Cardiac septum (tissue), 1 donor: Measurements from ENCODE around the gene MAP3K3. TPM values are rescaled to one million over a fixed set of nuclear protein-coding genes. Genes with fewer than 3 reads are reported as not detected.
A peak's percentile ranks its signal among the peaks of the same experiment; 100 is the strongest.

Source experiments
- DNase-seq: peaks from one replicate; pipeline ENCODE4 v3.0.0-alpha.2; 2020; ENCODE audit warnings: low spot score
- intact Hi-C: fragments of 100-400 bp; cut with DNase I; formaldehyde crosslinking; loops from one replicate; pipeline ENCODE4 v1.14.0; 2022
- total RNA-seq: library from RNA; stranded (reverse); fragmentation: NEBNext Ultra II Directional; extraction: Animal tissue kit (Norgen Biotek cat#: 25700); gene quantifications from one replicate; pipeline ENCODE4 v1.2.1, GENCODE V29; 2021
- donor health status: DM: no; HTN: no; CAD: no.

The MAP3K3 gene
- total RNA-seq, 1 donor from 2014 or later: 101 TPM

DNA sequence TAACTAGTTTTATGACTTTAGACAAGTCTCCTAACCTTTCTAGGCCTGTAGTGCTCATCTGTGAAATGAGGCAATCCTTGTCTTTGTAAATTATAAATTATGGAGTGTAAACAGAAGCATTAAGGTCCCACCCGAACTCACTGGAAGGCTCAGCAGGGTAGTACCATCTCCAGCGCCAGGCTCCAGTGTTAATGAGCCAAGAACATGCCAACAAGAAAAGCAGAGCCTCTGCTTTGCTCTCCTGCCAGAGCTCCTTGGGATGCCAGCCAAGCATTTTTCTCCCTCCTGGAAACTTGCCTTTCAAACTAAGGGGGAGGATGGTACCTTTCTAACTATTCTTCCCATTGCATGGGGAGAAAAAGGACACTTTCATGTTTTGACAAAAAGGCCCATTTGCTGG, 62.8 kb downstream of the MAP3K3 start:
- no peak for DNase-seq
- intact Hi-C loops: no loop called here

GRCh38 chr17:63685578-63685977, 63.4 kb downstream of the MAP3K3 start:
- DNase-seq: no peak
- intact Hi-C loops: no loop called here

- intact Hi-C loops: no loop called here
- DNase-seq: no peak
Measured at GRCh38 chr17:63686138-63686685, 64.0 kb downstream of the MAP3K3 start.

DNA sequence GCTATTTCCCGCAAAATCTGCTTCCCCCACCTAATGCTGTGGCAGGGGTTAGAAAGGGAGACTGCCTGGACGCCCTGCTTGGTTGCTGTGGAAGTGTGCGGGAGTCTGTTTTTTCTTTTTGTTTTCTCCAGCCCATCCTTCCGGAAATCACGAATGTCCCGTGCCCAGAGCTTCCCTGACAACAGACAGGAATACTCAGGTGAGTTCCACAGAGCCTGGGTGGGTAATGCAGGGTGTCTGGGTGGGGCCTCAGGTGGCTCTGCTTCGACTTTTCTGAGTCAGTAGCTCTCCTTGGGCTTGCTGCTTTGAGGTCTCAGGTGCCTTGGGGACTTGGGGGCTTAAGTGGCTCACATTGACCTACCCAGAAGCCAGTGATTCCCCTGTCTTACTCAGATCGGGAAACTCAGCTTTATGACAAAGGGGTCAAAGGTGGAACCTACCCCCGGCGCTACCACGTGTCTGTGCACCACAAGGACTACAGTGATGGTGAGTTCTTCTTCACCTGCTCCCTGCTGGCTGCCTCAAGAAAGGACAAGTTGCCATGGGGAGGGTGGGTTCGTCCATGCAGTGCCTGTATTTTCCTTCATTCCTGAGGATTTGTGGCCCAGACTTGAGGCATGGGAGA, 66.3 kb downstream of the MAP3K3 start:
- no peak for DNase-seq
- intact Hi-C loops: no loop called here

DNA sequence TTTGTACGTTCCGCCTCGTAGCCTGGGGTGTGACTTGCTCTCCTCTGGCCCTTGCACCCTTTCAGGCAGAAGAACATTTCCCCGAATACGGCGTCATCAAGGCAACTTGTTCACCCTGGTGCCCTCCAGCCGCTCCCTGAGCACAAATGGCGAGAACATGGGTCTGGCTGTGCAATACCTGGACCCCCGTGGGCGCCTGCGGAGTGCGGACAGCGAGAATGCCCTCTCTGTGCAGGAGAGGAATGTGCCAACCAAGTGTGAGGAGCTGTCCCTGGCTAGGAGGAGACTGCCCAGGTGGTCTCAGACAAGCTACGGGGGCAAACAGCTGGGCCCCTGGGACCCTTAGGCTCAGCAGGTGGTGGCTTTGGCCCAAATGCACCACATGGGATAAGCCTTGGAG, 67.3 kb downstream of the MAP3K3 start:
- intact Hi-C loops: no loop called here
- DNase-seq: no peak

- intact Hi-C loops: no loop called here
- no peak for DNase-seq
Measured at GRCh38 chr17:63692195-63692816, 70.1 kb downstream of the MAP3K3 start.

DNA sequence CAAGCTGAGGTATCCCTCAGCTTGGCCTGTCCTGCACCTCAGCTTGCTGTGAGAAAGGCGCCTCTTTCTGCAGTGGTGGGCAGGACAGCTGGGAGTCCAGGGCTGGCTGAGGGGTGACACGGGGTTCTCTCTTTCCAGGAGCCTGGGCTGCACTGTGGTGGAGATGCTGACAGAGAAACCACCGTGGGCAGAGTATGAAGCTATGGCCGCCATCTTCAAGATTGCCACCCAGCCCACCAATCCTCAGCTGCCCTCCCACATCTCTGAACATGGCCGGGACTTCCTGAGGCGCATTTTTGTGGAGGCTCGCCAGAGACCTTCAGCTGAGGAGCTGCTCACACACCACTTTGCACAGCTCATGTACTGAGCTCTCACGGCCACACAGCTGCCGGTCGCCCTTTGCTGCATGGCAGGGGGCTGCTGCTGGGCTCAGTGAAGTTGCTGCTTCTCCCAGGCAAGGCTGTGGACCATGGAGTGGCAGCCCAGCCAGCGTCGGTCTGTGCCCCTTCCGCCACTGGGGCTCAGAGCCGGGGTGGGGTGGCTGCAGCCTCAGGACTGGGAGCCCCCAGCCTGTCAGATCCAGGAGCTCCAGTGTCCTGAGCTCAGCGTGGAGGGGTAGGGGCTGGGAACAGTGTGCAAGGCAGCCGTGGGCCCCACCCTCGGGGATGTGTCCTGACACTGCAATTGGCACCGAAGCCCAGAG, 71.3 kb downstream of the MAP3K3 start:
- DNase-seq: no peak
- intact Hi-C loops: no loop called here

- intact Hi-C loops: no loop called here
- no peak for DNase-seq
Measured at GRCh38 chr17:63694229-63694949, 72.2 kb downstream of the MAP3K3 start.

DNA sequence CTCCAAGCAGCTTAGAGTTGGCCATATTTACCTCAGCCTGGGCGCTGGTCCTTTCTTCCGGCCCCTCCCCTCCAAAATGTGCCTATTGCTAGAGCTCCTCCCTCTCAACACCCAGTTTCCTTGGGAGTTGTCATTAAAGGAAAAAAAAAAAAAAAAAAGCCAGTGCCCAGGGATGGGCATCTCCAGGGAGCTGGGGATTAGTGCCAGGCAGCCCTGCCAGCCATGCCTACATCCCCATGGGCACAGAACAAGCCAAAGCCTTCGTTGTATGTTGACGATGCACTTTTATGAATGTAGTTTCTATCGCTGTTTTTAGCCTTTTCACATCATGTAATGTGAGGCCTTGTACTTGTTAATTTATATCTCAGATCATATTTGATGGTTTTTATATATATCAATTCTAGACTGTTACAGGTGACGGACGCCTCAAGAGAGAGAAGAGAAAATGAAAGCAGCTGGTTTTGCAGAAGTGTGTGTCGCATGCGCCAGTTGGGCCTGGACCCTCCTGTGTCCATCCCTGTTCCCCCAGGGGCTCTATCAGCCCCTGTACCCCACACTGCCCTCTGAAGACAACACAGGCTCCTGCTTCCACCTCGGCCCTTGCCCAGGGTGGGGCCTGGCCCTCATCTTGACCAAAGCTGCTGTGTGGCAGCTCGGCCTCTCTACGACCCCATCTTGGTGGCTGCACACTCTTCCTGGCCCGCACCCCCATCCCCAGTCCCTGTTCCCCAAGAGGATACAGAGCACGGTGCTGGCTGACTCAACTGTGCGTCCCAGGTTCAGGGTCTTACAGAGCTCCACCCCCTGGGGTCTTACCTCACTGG, 72.9 kb downstream of the MAP3K3 start:
- no peak for DNase-seq
- intact Hi-C loops: loop anchor here (5.0 kb wide), 1 partner anchor 73 kb away; the partner anchor contains the start of gene MAP3K3

DNA sequence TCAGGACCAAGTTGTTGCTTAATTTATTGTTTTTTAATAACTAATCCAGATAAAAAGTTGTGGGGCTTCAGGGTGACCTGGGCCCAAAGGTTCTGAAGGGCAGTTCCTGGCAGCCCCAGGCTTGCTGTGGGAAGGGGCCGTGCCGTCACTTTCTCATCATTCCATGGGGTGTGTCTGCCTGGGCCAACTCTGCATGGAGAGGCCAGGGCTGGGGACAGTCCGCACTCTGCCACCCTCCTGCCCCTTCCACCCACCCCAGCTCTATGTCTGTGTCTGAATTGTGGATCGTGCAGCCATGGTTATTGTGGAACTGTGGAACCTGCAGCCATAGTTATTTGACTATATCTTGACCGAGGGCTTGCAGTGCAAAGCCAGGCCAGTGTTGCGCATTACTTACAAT, 73.7 kb downstream of the MAP3K3 start:
- no peak for DNase-seq
- intact Hi-C loops: loop anchor here (5.0 kb wide), 1 partner anchor 74 kb away; the partner anchor contains the start of gene MAP3K3

- intact Hi-C loops: loop anchor here (5.0 kb wide), 1 partner anchor 74 kb away; the partner anchor contains the start of gene MAP3K3
- DNase-seq: no peak
Measured at GRCh38 chr17:63696381-63696961, 74.3 kb downstream of the MAP3K3 start.

GRCh38 chr17:63697341-63698286, 75.4 kb downstream of the MAP3K3 start:
- DNase-seq: peak; percentile 86
- intact Hi-C loops: loop anchor here (5.0 kb wide), 1 partner anchor 75 kb away; the partner anchor contains the start of gene MAP3K3

- intact Hi-C loops: loop anchor here (5.0 kb wide), 1 partner anchor 76 kb away; the partner anchor contains the start of gene MAP3K3
- DNase-seq: no peak
Measured at GRCh38 chr17:63698381-63698885, 76.2 kb downstream of the MAP3K3 start.

GRCh38 chr17:63698886-63699637, 76.8 kb downstream of the MAP3K3 start:
- DNase-seq: peak; percentile 91

DNA sequence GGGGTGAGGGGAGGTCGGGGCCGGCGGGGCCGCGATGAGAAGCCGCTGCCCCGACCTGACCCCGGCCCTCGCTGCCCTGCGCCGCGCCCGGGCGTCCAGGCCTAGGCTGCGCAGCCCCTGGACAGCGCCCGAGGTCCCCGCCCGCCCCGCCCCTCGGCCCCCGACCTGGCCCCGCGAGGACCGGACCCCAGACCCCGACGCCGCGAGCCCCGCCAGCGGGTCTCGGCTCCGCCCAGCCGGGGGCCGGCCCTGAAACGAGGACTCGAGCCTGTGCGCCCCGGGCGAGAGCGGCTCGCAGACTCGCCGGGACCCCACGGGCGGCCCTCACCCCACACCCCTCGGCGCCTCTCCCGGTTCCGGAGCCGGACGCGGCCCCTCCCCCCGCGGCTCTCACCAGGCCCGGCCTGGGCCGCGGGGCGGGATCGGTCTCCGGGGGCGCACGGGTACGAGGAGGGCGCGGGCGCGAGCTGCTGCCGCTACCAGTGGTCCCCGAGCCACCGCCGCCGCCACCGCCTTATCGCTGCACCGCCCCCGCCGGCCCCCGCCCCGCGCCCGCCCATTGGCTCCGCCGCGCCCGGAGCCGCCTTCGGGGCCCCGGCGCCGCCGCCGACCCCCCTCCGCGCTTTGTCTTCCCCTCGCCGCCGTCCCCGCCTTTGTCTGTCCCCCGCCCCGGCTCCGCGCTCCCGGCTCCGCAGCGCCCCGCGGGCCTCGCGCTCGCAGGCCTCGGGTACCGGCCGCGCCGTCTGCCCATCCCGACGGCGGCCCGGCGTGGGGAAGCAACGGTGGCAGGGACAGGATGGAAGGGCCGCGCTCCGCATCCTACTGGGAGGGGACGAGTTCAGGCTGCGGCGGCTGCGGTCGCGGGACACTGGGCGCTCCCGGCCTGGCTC, 77.7 kb downstream of the MAP3K3 start, which contains the start of gene LIMD2:
TSS of gene LIMD2 (minus strand) at position 488 of the 890 bp plus-strand sequence. CDS start 827 bp downstream, outside the sequence.
- DNase-seq: peak; percentile 87
- intact Hi-C loops: loop anchor here (2.0 to 5.0 kb wide), 2 partner anchors 41 to 78 kb away; partner anchors contain the start of genes MAP3K3 and STRADA

More at GRCh38 chr17:63698886-63699637, 76.8 kb downstream of the MAP3K3 start:
- intact Hi-C loops: loop anchor here (5.0 kb wide), 1 partner anchor 77 kb away; the partner anchor contains the start of gene MAP3K3
